T-helper 17 cell (primary cell): ENCODE measurements around the gene JARID2. TPM values are rescaled to one million over a fixed set of nuclear protein-coding genes. Genes with fewer than 3 reads are reported as not detected.

Source experiments
- ATAC-seq: fragments of 150-1000 bp; cut with Tn5 transposase; 2 replicates; pipeline ENCODE4 v1.10.0; 2021; ENCODE audit warnings: mild to moderate bottlenecking, moderate library complexity
- DNase-seq, 3 donors: peaks; one replicate each; pipeline versions ENCODE4 v3.0.0 to v3.0.0-alpha.2; 2020 to 2021
- H3K9me3 ChIP-seq: one replicate; pipeline ENCODE4 v1.7.0; 2013; ENCODE audit warnings: low read length, mild to moderate bottlenecking; ENCODE audit not compliant: control insufficient read depth, poor library complexity, severe bottlenecking
- H3K27ac Mint-ChIP-seq: one replicate; pipeline ENCODE4 v1.8.0; 2022; ENCODE audit warnings: mild to moderate bottlenecking, moderate library complexity, mixed read lengths
- H3K27me3 Mint-ChIP-seq: one replicate; pipeline ENCODE4 v1.8.0; 2022; ENCODE audit warnings: mixed read lengths
- H3K36me3 Mint-ChIP-seq: one replicate; pipeline ENCODE4 v1.8.0; 2022; ENCODE audit warnings: low read depth, mixed read lengths
- H3K4me1 Mint-ChIP-seq: one replicate; pipeline ENCODE4 v1.8.0; 2022; ENCODE audit warnings: mild to moderate bottlenecking, mixed read lengths
- H3K4me3 Mint-ChIP-seq: one replicate; pipeline ENCODE4 v1.8.0; 2022; ENCODE audit warnings: mild to moderate bottlenecking, moderate library complexity, mixed read lengths
- total RNA-seq, 4 donors: library from RNA in 2 of 4; stranded (reverse) in 2 of 4; gene quantifications; one replicate each; pipeline ENCODE4 v1.2.3 and lab custom pipeline; 2022 to 2026

Gene JARID2
- total RNA-seq, 2 donors from 2014 or later = 21.9 to 35.5 TPM

DNA sequence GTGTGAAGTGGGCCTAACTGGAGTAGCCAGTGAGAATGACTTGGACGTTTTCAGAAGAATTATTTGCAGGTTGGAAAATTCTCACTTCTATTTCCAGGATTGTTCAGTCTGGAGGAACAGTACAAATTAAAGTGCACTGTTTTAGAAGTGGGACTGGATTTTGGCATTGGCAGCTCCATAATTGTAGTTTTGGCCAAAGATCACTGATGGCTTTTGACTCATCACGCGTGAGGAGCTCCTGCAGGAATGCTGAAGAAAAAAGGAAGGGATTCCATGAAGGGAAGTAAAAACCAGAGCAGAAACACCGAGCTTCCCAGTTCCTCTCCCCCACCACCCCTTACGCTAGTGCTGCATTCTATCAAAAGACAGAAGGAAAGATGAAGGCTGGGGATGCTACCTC, 103.5 kb downstream of the JARID2 start:
- ATAC-seq (no peak), DNase-seq (no peak)
- no peaks in the 10 kb centered on the region for H3K27me3 Mint-ChIP-seq
- H3K36me3 Mint-ChIP-seq = no peaks in the 10 kb centered on the region
- no peak overlapping the region for H3K27ac Mint-ChIP-seq
- H3K4me1 Mint-ChIP-seq = peaks cover 47% of the 10 kb centered on the region
- H3K9me3 ChIP-seq = no peaks in the 10 kb centered on the region
- no peak overlapping the region for H3K4me3 Mint-ChIP-seq

DNA sequence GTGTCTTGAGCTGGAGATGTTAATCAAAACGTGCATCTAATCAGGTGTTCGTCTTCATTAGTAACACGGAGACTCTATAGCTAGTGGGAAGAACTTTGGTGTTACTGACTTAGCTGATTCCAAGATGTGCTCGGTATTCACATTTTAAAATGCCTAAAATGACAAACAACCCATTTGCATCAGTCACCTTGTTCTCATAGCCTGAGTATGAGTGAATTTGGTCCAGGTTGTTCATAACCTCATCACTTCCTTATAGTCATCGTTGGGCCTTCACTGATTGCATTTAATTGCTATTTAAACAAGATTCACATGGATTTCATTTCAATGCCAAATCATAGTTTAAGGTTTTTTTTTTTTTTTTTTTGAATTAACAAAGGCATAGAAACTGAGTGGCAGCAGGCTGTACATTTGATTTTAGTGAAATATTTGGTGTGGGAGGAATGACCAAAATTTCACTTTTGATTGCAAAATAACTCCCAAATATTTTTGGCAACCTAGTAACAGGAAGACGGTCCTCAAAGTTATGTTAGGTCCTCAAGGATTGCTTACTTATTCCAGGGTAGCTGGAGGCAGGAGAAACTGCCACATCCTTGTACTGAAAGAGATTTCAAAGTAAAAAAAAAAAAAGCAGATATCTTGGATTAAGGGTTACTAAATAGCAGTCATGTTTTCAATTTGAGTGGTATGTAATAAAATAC, 104.7 kb downstream of the JARID2 start:
- Mint-ChIP-seq H3K4me1 (peaks cover 46% of the 10 kb centered on the region), H3K27me3 (no peaks in the 10 kb centered on the region), H3K36me3 (no peaks in the 10 kb centered on the region), H3K4me3 (no peak overlapping the region), H3K27ac (no peak overlapping the region)
- ATAC-seq = no peak
- DNase-seq = no peak
- no peaks in the 10 kb centered on the region for H3K9me3 ChIP-seq

DNA sequence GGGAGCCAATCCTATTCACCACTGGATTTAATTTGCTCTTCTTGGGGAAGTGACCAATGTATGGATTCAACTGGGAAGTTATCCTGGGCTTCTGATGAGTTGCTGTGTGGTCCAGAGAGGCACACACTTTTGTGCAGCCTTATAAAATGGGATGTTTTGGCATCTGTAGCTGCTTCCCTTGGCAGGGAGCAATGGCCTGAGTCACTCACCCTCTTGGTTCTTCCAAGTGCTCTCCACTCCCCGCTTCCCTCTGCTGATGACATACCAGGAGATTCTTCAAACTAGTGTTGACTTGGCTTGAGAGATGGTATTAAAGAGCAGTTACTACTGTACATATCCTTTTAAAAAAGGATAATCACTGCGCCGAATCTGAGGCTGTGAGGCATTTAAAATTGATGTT, 105.8 kb downstream of the JARID2 start:
- DNase-seq (no peak), ATAC-seq (no peak)
- H3K36me3 Mint-ChIP-seq = peaks cover 2% of the 10 kb centered on the region
- no peaks in the 10 kb centered on the region for H3K9me3 ChIP-seq
- H3K27me3 Mint-ChIP-seq = no peaks in the 10 kb centered on the region
- peaks cover 44% of the 10 kb centered on the region for H3K4me1 Mint-ChIP-seq
- no peak overlapping the region for H3K4me3 Mint-ChIP-seq
- H3K27ac Mint-ChIP-seq = no peak overlapping the region

DNA sequence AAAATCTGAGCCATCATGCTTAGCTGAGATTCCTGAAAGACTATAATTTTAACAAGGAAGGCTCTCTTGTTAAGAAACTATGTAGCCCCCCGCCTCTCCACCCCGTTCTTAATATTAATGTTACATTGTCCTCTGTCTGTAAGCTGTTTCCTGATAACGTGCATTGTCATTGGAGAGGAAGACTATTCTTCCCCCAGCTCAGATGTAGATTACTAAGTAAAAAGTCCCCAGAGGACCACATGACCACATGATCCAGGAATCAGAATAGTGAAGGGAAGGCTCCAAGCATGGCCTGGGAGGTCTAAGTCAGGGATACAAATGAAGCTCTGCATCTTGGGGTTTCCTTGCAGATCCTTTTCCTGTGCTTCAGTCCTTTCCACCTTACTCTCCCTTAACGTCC, 106.4 kb downstream of the JARID2 start:
- H3K4me1 Mint-ChIP-seq = peaks cover 43% of the 10 kb centered on the region
- H3K36me3 Mint-ChIP-seq = peaks cover 2% of the 10 kb centered on the region
- no peaks in the 10 kb centered on the region for H3K9me3 ChIP-seq
- no peak overlapping the region for H3K27ac Mint-ChIP-seq
- DNase-seq = no peak
- H3K4me3 Mint-ChIP-seq = no peak overlapping the region
- H3K27me3 Mint-ChIP-seq = no peaks in the 10 kb centered on the region
- ATAC-seq = no peak

DNA sequence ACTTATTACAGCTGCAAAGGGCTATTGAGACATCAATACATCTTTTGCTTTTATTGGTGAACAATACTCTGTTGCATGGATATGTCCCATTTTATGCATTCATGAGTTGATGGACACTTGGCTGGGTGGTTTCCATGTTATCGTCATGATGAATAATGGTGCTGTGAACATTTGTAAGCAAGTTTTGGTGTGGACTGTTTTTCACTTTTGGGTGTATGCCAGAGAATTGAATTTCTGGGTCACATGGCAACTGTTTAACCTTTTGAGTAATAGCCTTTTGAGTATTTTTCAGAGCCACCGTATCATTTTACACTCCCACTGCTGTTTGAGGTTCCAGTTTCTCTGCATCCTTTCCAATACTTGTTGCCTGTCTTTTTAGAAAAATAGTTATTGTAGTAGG, 107.0 kb downstream of the JARID2 start:
- no peaks in the 10 kb centered on the region for H3K9me3 ChIP-seq
- H3K27ac Mint-ChIP-seq = no peak overlapping the region
- H3K4me1 Mint-ChIP-seq = peaks cover 47% of the 10 kb centered on the region
- DNase-seq (no peak), ATAC-seq (no peak)
- H3K4me3 Mint-ChIP-seq = no peak overlapping the region
- H3K27me3 Mint-ChIP-seq = no peaks in the 10 kb centered on the region
- peaks cover 2% of the 10 kb centered on the region for H3K36me3 Mint-ChIP-seq

DNA sequence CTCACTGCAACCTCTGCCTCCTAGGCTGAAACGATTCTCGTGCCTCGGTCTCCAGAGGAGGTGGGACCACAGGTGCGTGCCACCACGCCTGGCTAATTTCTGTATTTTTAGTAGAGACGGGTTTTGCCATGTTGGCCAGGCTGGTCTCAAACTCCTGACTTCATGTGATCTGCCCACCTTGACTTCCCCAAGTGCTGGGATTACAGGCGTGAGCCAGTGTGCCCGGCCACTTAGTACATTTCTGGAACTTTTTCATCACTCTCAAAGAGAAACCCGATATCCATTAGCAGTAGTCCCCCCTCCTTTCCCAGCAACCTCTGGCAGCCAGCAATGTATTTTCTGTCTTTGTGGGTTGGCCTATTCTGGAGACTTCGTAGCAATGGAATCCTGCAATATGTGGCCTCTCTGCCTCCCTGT, 109.8 kb downstream of the JARID2 start:
- ATAC-seq (no peak), DNase-seq (no peak)
- H3K27me3 Mint-ChIP-seq = no peaks in the 10 kb centered on the region
- H3K27ac Mint-ChIP-seq = no peak overlapping the region
- H3K4me1 Mint-ChIP-seq = peaks cover 55% of the 10 kb centered on the region
- H3K36me3 Mint-ChIP-seq = peaks cover 6% of the 10 kb centered on the region
- no peak overlapping the region for H3K4me3 Mint-ChIP-seq
- H3K9me3 ChIP-seq = no peaks in the 10 kb centered on the region

DNA sequence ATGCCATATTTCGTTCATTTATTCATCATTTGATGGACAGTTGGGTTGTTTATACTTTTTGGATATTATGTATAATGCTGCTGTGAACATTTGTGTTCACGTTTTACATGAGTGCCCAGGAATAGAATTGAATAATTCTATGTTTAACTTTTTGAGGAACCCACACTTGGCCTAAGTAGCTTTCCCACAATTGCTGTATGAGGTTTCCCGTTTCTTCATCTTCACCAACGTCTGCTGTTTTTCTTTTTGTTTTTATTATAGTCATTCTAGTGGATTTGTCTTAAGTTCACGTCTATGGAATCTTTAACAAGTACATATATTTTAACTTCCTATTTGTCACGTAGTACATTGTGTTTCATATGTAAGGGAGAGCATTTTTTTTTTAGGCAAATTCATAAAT, 110.3 kb downstream of the JARID2 start:
- no peak overlapping the region for H3K4me3 Mint-ChIP-seq
- H3K36me3 Mint-ChIP-seq = peaks cover 6% of the 10 kb centered on the region
- H3K9me3 ChIP-seq = no peaks in the 10 kb centered on the region
- DNase-seq (no peak), ATAC-seq (no peak)
- no peak overlapping the region for H3K27ac Mint-ChIP-seq
- no peaks in the 10 kb centered on the region for H3K27me3 Mint-ChIP-seq
- peaks cover 55% of the 10 kb centered on the region for H3K4me1 Mint-ChIP-seq

DNA sequence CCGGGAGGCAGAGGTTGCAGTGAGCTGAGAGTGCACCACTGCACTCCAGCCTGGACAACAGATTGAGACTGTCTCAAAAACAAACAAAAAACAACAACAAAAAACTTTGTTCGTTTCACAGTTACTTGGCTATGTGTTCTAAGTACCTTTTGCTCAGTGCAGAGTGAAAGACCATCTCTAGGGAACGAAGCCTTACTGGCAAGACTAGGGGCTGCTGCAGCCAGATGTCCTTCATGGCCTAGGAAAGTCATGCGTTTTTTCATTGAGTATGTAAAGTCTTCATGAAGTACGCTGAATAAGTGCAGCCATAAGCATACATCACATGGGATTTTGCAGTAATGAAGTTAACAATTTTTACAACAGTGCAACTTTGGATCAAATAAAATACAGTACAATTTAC, 111.1 kb downstream of the JARID2 start:
- Mint-ChIP-seq H3K4me1 (peaks cover 51% of the 10 kb centered on the region), H3K27ac (no peak overlapping the region), H3K4me3 (no peak overlapping the region), H3K36me3 (peaks cover 6% of the 10 kb centered on the region), H3K27me3 (no peaks in the 10 kb centered on the region)
- ATAC-seq = no peak
- no peaks in the 10 kb centered on the region for H3K9me3 ChIP-seq
- DNase-seq = no peak

DNA sequence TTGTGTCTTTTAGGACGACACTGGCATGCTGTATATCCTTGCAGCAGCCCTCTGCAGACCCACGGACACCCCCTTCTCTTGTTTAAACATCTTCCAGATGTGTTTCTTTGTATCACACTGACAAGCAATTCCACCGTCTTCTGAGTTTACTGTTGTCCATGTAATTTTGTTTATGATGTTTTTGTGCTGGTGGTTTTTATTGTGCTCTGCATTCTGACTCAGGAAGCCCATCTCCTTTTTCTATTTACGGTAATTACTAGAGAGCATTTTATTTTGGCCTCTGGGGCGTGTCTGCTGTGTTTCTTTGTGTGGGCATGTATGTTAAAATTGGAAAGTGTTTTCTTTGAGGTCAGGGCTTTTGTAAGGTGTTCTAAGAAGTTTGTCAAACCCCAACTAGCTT, 111.9 kb downstream of the JARID2 start:
- DNase-seq (no peak), ATAC-seq (no peak)
- no peaks in the 10 kb centered on the region for H3K9me3 ChIP-seq
- no peaks in the 10 kb centered on the region for H3K27me3 Mint-ChIP-seq
- no peak overlapping the region for H3K4me3 Mint-ChIP-seq
- peaks cover 6% of the 10 kb centered on the region for H3K36me3 Mint-ChIP-seq
- peaks cover 45% of the 10 kb centered on the region for H3K4me1 Mint-ChIP-seq
- H3K27ac Mint-ChIP-seq = peak overlapping the region; percentile 65

DNA sequence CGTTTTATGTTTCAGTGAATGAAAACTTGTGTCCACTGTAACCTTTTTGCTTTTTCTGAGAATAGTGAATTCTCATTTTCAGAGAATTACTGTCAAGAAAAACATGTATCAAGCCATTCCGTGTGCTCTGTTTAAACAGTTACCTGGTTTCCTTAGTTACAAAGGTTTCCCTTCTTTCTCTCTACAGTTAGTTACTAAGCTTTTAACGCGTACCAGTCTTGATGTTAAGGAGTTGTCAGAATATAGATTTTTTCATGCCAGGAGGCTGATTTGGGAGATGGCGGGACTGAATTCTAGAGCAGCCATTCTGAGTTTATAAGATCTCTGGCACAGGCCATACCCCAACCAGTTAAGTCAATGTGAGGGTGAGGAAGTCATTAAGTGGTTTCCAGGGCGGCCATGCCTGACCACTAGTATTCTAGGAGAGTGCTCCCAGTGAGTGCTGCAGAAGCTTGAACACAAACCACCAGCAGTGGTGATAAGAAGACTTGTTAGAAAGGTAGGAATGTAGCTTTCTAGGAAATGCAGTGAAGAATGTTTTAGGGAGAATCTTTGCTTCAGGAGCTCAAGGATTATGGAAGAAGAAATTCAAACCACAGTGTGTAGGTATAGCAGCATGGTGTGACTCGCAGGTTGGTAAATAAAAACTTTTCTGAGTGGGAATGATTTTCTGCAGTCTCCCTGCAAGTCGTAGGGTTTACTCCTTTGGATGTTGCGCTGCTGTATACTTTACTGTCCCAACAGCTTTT, 112.9 kb downstream of the JARID2 start:
- Mint-ChIP-seq H3K4me1 (peaks cover 39% of the 10 kb centered on the region), H3K27ac (peak overlapping the region; percentile 65), H3K36me3 (peaks cover 6% of the 10 kb centered on the region), H3K4me3 (no peak overlapping the region), H3K27me3 (no peaks in the 10 kb centered on the region)
- DNase-seq = no peak
- ATAC-seq = peak; percentile 33
- H3K9me3 ChIP-seq = no peaks in the 10 kb centered on the region

DNA sequence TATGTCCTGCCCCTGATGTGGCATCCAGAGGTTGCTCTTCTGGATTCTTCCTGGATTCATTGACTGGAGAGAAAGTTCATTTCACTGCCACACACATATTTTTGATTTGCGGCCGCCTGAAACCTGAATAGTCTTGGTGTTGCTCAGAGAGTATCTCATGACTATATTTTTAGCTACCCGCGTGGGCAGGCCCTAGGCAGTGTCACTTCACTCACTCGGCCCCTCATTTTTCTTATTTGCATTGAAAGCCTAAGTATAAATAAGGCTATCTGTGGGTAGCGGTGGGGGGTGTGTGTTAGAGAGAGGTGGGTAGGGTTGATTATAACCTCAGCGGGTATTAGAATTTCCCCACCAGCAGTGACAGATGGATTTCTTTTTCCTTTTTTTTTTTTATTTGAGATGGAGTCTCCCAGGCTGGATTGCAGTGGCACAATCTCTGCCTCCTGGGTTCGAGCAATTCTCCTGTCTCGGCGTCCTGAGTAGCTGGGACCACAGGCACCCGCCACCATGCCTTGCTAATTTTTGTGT, 113.5 kb downstream of the JARID2 start:
- H3K9me3 ChIP-seq = no peaks in the 10 kb centered on the region
- Mint-ChIP-seq H3K27ac (peak overlapping the region; percentile 32), H3K4me3 (no peak overlapping the region), H3K27me3 (no peaks in the 10 kb centered on the region), H3K36me3 (peaks cover 6% of the 10 kb centered on the region), H3K4me1 (peaks cover 36% of the 10 kb centered on the region)
- no peak for DNase-seq
- no peak for ATAC-seq

DNA sequence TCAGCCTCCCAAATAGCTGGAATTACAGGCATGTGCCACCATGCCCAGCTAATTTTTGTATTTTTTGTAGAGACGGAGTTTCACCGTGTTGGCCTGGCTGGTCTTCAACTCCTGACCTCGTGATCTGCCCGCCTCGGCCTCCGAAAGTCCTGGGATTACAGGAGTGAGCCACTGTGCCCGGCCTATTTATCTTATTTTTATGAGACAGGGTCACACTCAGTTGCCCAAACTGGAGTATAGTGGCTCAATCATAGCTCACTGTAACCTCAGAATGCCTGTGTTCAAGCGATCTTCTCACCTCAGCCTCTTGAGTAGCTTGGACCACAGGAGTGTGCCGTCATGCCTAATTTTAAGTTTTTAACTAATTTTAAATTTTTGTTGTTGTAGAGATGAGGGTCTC, 114.4 kb downstream of the JARID2 start:
- H3K27ac Mint-ChIP-seq = no peak overlapping the region
- H3K36me3 Mint-ChIP-seq = peaks cover 6% of the 10 kb centered on the region
- peaks cover 34% of the 10 kb centered on the region for H3K4me1 Mint-ChIP-seq
- ATAC-seq (no peak), DNase-seq (no peak)
- H3K9me3 ChIP-seq = no peaks in the 10 kb centered on the region
- no peak overlapping the region for H3K4me3 Mint-ChIP-seq
- H3K27me3 Mint-ChIP-seq = no peaks in the 10 kb centered on the region

DNA sequence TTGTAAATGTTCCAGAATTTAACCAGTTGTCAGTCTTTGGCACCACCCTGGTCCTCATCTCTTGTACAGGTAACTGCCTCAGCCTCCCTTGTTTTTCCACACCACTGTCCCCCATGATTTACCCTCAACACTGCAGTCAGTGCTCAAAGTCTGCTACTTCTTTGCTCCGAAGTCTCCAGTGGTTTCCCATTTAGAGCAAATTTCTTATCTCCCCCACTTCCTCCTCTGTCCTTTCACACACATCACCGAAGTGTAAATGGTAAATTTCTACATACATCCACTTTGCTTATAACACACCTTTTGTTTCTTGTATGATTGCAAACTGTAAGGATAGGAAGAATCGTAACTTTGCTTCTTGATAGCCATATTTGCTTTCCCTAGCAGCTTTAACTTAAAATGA, 115.3 kb downstream of the JARID2 start:
- Mint-ChIP-seq H3K27ac (no peak overlapping the region), H3K27me3 (no peaks in the 10 kb centered on the region), H3K36me3 (peaks cover 6% of the 10 kb centered on the region), H3K4me3 (no peak overlapping the region), H3K4me1 (peaks cover 31% of the 10 kb centered on the region)
- no peak for ATAC-seq
- DNase-seq = no peak
- H3K9me3 ChIP-seq = no peaks in the 10 kb centered on the region
